Measurements from ENCODE around the gene SHFL. TPM values are rescaled to one million over a fixed set of nuclear protein-coding genes. Genes with fewer than 3 reads are reported as not detected.

SHFL gene
- total RNA-seq, 1 donor: 28.0 TPM

- no peaks in the 10 kb centered on the region for H3K27me3 ChIP-seq (ENCODE audit: insufficient read depth, low read length)
- peak overlapping the region; percentile 33 for H3K4me3 ChIP-seq (ENCODE audit: low read length)
- H3K4me1 ChIP-seq (ENCODE audit: insufficient read depth, low read length): peaks cover 38% of the 10 kb centered on the region
- no peaks in the 10 kb centered on the region for H3K9me3 ChIP-seq (ENCODE audit: low read depth, low read length)
These were observed 10.0 kb downstream of the SHFL start for GRCh38 chr19:10095948-10096614.

- H3K4me1 ChIP-seq (ENCODE audit: insufficient read depth, low read length): peaks cover 44% of the 10 kb centered on the region
- no peaks in the 10 kb centered on the region for H3K27me3 ChIP-seq (ENCODE audit: insufficient read depth, low read length)
- H3K9me3 ChIP-seq (ENCODE audit: low read depth, low read length): no peaks in the 10 kb centered on the region
- peak overlapping the region; percentile 33 for H3K4me3 ChIP-seq (ENCODE audit: low read length)
These were observed 10.5 kb downstream of the SHFL start for GRCh38 chr19:10096615-10096963.

GRCh38 chr19:10100163-10100785 lies 14.2 kb downstream of the SHFL start:
- Histone ChIP-seq H3K9me3 (ENCODE audit: low read depth, low read length) (no peaks in the 10 kb centered on the region), H3K4me3 (ENCODE audit: low read length) (no peak overlapping the region), H3K4me1 (ENCODE audit: insufficient read depth, low read length) (peaks cover 77% of the 10 kb centered on the region), H3K27me3 (ENCODE audit: insufficient read depth, low read length) (no peaks in the 10 kb centered on the region)

GRCh38 chr19:10102787-10103236 lies 16.7 kb downstream of the SHFL start:
- H3K27me3 ChIP-seq (ENCODE audit: insufficient read depth, low read length): no peaks in the 10 kb centered on the region
- H3K4me3 ChIP-seq (ENCODE audit: low read length): no peak overlapping the region
- no peaks in the 10 kb centered on the region for H3K9me3 ChIP-seq (ENCODE audit: low read depth, low read length)
- peaks cover 85% of the 10 kb centered on the region for H3K4me1 ChIP-seq (ENCODE audit: insufficient read depth, low read length)

- no peaks in the 10 kb centered on the region for H3K9me3 ChIP-seq (ENCODE audit: low read depth, low read length)
- peaks cover 81% of the 10 kb centered on the region for H3K4me1 ChIP-seq (ENCODE audit: insufficient read depth, low read length)
- no peak overlapping the region for H3K4me3 ChIP-seq (ENCODE audit: low read length)
- H3K27me3 ChIP-seq (ENCODE audit: insufficient read depth, low read length): no peaks in the 10 kb centered on the region
These were observed 18.0 kb downstream of the SHFL start for GRCh38 chr19:10104130-10104513.

GRCh38 chr19:10104665-10105508 lies 18.8 kb downstream of the SHFL start:
- H3K4me3 ChIP-seq (ENCODE audit: low read length): no peak overlapping the region
- peaks cover 75% of the 10 kb centered on the region for H3K4me1 ChIP-seq (ENCODE audit: insufficient read depth, low read length)
- H3K9me3 ChIP-seq (ENCODE audit: low read depth, low read length): no peaks in the 10 kb centered on the region
- H3K27me3 ChIP-seq (ENCODE audit: insufficient read depth, low read length): no peaks in the 10 kb centered on the region

DNA sequence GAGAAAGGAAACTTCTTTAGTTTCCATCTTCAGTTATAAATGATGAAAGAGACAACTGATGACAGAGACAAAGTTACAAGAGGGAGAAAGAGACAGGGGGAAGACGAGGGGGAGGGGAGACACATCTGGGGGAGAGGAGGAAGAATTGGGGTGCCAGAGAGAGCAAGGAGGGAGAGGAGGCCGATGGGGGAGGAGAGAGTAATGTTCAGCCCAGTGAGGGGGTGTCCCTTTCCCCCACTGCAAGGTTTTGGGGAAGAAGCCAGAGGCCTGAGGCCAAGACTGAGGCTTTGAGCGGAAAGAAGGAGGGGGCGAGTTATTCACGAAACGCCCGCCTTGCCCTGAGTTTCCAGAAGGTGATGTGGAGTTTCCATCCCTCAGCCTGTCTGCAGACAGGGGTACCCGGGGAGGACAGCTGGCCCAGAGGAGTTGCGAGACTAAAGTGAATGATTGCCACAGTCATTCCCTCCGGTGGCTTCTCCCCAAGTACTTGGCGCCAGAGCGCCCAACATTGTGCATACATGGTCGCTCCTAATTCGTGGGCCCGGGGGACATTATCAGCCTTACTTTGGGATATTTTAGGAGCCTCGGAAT lies 19.5 kb downstream of the SHFL start:
- Histone ChIP-seq H3K4me3 (ENCODE audit: low read length) (no peak overlapping the region), H3K27me3 (ENCODE audit: insufficient read depth, low read length) (no peaks in the 10 kb centered on the region), H3K9me3 (ENCODE audit: low read depth, low read length) (no peaks in the 10 kb centered on the region), H3K4me1 (ENCODE audit: insufficient read depth, low read length) (peaks cover 75% of the 10 kb centered on the region)

- H3K27me3 ChIP-seq (ENCODE audit: insufficient read depth, low read length): no peaks in the 10 kb centered on the region
- H3K4me1 ChIP-seq (ENCODE audit: insufficient read depth, low read length): peaks cover 75% of the 10 kb centered on the region
- no peaks in the 10 kb centered on the region for H3K9me3 ChIP-seq (ENCODE audit: low read depth, low read length)
- peak within 1 kb of the TSS; percentile 57 for H3K4me3 ChIP-seq (ENCODE audit: low read length)
These were observed 20.2 kb downstream of the SHFL start, which contains the start of gene PPAN for GRCh38 chr19:10106100-10106936. Gene PPAN (plus strand): TSS chr19:10106362. CDS start chr19:10106395, 33 bp downstream.

DNA sequence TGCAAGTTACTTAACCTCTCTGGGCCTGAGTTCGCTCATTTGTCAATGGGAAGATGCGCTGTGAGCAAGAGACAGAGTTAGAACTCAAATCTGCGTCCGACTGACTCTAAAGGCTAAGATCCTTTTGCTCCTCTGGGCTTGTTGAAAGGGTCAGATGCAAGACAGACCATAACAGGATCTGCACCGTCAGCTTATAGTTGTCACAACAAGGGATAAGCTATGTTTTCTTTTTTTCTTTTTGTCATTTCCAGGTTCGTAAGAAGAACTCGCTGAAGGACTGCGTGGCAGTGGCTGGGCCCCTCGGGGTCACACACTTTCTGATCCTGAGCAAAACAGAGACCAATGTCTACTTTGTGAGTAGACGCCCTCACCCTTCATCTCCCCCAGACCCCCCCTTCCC lies 21.1 kb downstream of the SHFL start:
- Histone ChIP-seq H3K27me3 (ENCODE audit: insufficient read depth, low read length) (no peaks in the 10 kb centered on the region), H3K4me3 (ENCODE audit: low read length) (peak overlapping the region; percentile 57)

GRCh38 chr19:10107817-10108367 lies 21.8 kb downstream of the SHFL start:
- Histone ChIP-seq H3K4me1 (ENCODE audit: insufficient read depth, low read length) (peaks cover 75% of the 10 kb centered on the region), H3K27me3 (ENCODE audit: insufficient read depth, low read length) (no peaks in the 10 kb centered on the region), H3K4me3 (ENCODE audit: low read length) (no peak overlapping the region), H3K9me3 (ENCODE audit: low read depth, low read length) (no peaks in the 10 kb centered on the region)

More for the DNA sequence above, 21.1 kb downstream of the SHFL start:
- H3K4me1 ChIP-seq (ENCODE audit: insufficient read depth, low read length): peaks cover 75% of the 10 kb centered on the region
- H3K9me3 ChIP-seq (ENCODE audit: low read depth, low read length): no peaks in the 10 kb centered on the region

GRCh38 chr19:10109528-10109927 lies 23.4 kb downstream of the SHFL start:
- H3K27me3 ChIP-seq (ENCODE audit: insufficient read depth, low read length): no peaks in the 10 kb centered on the region

DNA sequence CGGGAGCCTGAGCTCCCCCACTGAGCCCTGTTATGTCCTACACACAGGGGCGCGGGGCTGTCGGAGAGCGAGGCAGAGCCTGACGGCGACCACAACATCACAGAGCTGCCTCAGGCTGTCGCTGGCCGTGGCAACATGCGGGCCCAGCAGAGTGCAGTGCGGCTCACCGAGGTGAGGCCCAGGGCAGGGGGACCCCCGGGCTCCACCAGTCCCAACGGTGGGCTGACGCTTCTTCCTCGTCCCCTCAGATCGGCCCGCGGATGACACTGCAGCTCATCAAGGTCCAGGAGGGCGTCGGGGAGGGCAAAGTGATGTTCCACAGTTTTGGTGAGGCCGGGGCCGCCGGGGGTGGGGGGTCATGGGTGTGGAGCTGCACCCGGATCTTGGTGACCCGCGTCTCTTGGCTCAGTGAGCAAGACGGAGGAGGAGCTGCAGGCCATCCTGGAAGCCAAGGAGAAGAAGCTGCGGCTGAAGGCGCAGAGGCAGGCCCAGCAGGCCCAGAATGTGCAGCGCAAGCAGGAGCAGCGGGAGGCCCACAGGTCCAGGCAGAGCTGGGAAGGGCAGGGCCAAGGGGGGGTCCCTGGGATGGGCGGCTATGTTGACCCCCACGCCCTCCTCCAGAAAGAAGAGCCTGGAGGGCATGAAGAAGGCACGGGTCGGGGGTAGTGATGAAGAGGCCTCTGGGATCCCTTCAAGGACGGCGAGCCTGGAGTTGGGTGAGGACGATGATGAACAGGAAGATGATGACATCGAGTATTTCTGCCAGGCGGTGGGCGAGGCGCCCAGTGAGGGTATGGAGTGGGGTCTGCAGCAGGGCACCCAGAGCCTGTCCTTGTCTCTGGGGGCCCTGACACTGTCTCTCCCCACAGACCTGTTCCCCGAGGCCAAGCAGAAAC lies 24.2 kb downstream of the SHFL start:
- H3K4me3 ChIP-seq (ENCODE audit: low read length): no peak overlapping the region
- no peaks in the 10 kb centered on the region for H3K9me3 ChIP-seq (ENCODE audit: low read depth, low read length)
- peaks cover 74% of the 10 kb centered on the region for H3K4me1 ChIP-seq (ENCODE audit: insufficient read depth, low read length)
- H3K27me3 ChIP-seq (ENCODE audit: insufficient read depth, low read length): no peaks in the 10 kb centered on the region

More at GRCh38 chr19:10109528-10109927, 23.4 kb downstream of the SHFL start:
- Histone ChIP-seq H3K4me3 (ENCODE audit: low read length) (no peak overlapping the region), H3K4me1 (ENCODE audit: insufficient read depth, low read length) (peaks cover 78% of the 10 kb centered on the region), H3K9me3 (ENCODE audit: low read depth, low read length) (no peaks in the 10 kb centered on the region)

- no peaks in the 10 kb centered on the region for H3K9me3 ChIP-seq (ENCODE audit: low read depth, low read length)
- H3K4me1 ChIP-seq (ENCODE audit: insufficient read depth, low read length): peaks cover 68% of the 10 kb centered on the region
- no peaks in the 10 kb centered on the region for H3K27me3 ChIP-seq (ENCODE audit: insufficient read depth, low read length)
- no peak overlapping the region for H3K4me3 ChIP-seq (ENCODE audit: low read length)
These were observed 24.8 kb downstream of the SHFL start for GRCh38 chr19:10110972-10111317.

All from mononuclear cell (primary cell).